Activated CD4-positive, alpha-beta memory T cell treated with anti-CD3 and anti-CD28 coated beads, Interleukin-2, amount 10 ng/mL, durations not matched to agents 7 days and 5 days (primary cell): ENCODE results near the gene SERTAD3. TPM values are rescaled to one million over a fixed set of nuclear protein-coding genes. Genes with fewer than 3 reads are reported as not detected.

Source experiments
- CTCF ChIA-PET: fragments of 350-600 bp; sonication (Branson Sonifier 250); formaldehyde crosslinking; loops from one replicate; lab custom pipeline; 2021; ENCODE audit warnings: antibody characterized with exemption, inconsistent platforms; lab: Charles Lee
- POLR2A ChIA-PET: fragments of 350-600 bp; sonication (Branson Sonifier 250); formaldehyde crosslinking; loops from one replicate; lab custom pipeline; 2021; ENCODE audit warnings: antibody characterized with exemption; lab: Charles Lee
- DNase-seq: peaks from one replicate; pipeline ENCODE4 v3.0.0-alpha.2; 2020
- H3K27ac Mint-ChIP-seq: one replicate; pipeline ENCODE4 v1.8.0; 2021; ENCODE audit warnings: mild to moderate bottlenecking, mixed read lengths
- H3K27me3 Mint-ChIP-seq: one replicate; pipeline ENCODE4 v1.8.0; 2021; ENCODE audit warnings: mixed read lengths
- H3K36me3 Mint-ChIP-seq: one replicate; pipeline ENCODE4 v1.8.0; 2021; ENCODE audit warnings: low read depth, mixed read lengths
- H3K4me1 Mint-ChIP-seq: one replicate; pipeline ENCODE4 v1.8.0; 2021; ENCODE audit warnings: mixed read lengths
- H3K4me3 Mint-ChIP-seq: one replicate; pipeline ENCODE4 v1.8.0; 2021; ENCODE audit warnings: mild to moderate bottlenecking, mixed read lengths
- H3K9me3 Mint-ChIP-seq: one replicate; pipeline ENCODE4 v1.8.0; 2021; ENCODE audit warnings: mixed read lengths
- total RNA-seq, 2 experiments: library from RNA; stranded (reverse); gene quantifications; one replicate each; pipeline ENCODE4 v1.2.3, GENCODE V29; 2021

Gene SERTAD3
- total RNA-seq, 2 experiments from 2014 or later: 18.0 to 20.3 TPM

DNA sequence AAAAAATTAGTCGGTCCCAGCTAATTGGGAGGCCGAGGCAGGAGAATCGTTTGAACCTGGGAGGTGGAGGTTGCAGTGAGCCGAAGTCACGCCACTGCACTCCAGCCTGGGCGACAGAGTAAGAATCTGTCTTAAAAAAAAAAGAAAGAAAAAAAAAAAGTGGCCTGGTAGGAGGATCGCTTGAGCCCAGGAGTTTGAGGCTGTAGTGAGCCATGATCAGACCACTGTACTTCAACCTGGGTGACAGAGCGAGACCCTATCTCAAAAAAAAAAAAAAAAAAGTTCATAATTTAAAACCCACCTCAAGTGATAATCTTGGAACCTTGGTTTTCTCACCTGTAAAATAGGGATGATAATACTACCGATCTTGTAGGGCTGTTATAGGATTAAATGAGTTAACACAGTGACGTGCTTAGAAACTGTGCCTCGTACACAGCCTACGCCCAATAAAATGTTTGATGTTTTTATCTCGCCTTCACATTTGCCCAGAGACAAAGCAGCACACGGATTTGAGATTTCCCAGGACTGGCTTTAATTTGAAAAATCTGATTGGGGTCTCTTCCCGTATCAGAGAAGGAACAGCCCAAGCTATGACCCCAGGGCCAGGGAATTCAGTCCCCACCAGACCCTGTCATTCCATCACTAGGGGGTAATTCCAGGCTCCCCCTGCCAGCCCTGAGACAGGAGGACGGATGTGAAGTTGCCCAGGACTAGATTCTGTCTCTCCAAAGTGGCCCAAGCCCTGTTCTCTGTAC lies 22.0 kb downstream of the SERTAD3 start:
- ChIA-PET CTCF (interaction anchor here (1.0 to 3.8 kb wide), 7 partner anchors 11 to 117 kb away, joined by 4 to 51 read pairs (median 25); partner anchors contain the start of genes BLVRB, SERTAD3 and SPTBN4), POLR2A (interaction anchor here (0.7 to 2.9 kb wide), 9 partner anchors 10 to 480 kb away, joined by 3 to 25 read pairs (median 6); partner anchors contain the start of genes BLVRB, C19orf47, PLD3 and PRX)
- Mint-ChIP-seq H3K9me3 (no peaks in the 10 kb centered on the region), H3K4me3 (peak overlapping the region; percentile 77), H3K36me3 (peaks cover 20% of the 10 kb centered on the region), H3K27me3 (no peaks in the 10 kb centered on the region), H3K4me1 (peaks cover 43% of the 10 kb centered on the region), H3K27ac (peak overlapping the region; percentile 80)
- no peak for DNase-seq

DNA sequence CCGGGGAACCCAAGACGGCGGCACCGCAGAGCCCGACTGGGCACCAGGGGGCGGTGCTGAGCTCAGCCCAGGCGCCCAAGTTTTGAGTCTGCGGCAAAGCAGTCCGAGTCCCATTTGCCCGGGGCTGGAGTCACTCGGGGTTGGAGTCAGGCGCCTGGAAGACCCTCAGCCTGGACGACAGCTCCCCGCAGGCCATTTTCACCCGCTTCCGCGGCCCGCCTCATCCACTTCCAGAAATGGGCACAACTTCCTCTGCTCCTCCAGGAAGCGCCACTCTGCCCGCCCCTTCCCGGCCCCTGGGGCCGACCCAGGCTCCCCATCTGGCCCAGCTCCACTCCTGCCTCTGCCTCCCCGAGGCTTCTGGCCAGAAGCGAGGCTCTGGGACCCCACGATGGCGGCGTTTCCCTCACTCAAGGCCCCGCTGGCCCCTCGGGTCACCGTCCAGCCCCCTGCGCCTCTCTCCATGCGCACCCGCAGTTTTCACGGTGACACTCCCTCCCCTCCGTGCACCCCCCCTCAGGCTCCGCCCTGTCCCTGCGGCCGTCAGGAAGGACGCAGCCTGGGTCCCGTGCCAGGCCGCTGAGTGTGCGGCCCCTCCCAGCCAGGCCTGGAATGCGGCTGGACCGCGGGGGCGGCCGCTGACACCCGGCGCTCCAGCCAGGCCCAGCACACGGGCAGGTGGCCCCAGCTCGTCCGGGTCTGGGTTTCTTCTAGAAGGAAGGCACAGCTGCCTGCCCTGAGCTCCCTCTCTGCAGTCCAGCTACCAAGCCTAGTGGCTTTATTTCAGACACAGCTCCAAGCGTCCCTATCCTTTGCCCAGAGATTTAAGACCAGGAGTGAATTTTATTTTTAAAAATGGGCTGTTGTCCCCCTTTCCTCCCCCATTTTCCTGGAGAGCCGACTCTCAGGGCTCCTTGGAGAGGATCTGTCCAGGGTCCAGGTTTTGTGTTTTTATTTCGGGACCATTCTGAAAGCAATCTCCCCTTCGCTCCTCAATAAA lies 23.1 kb downstream of the SERTAD3 start:
- peaks cover 20% of the 10 kb centered on the region for H3K36me3 Mint-ChIP-seq
- H3K27ac Mint-ChIP-seq: peak overlapping the region; percentile 80
- ChIA-PET POLR2A (interaction anchor here (0.5 to 2.9 kb wide), 18 partner anchors 8 to 1326 kb away, joined by 3 to 25 read pairs (median 5); partner anchors contain the start of genes AKT2, BLVRB, C19orf47 and PLD3), CTCF (interaction anchor here (0.6 to 3.8 kb wide), 40 partner anchors 8 to 1799 kb away, joined by 3 to 51 read pairs (median 4); partner anchors contain the start of genes ACTMAP, AKT2, B9D2 and BLVRB)
- peak overlapping the region; percentile 77 for H3K4me3 Mint-ChIP-seq
- no peaks in the 10 kb centered on the region for H3K27me3 Mint-ChIP-seq
- peak; percentile 79 for DNase-seq
- no peaks in the 10 kb centered on the region for H3K9me3 Mint-ChIP-seq
- H3K4me1 Mint-ChIP-seq: peaks cover 48% of the 10 kb centered on the region

DNA sequence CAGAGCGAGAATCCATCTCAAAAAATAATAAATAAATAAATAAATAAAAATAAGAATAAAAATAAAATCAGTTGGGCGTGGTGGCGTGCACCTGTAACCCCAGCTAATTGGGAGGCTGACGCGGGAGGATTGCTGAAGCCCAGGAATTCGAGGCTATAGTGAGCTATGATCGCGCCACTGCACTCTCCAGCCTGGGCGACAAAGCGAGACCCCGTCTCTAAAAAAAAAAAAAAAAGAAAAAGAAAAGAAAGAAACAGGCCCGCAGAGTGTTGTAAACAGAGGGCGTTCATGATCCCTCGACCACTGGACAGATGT lies 23.7 kb downstream of the SERTAD3 start:
- DNase-seq: no peak
- Mint-ChIP-seq H3K4me1 (peaks cover 51% of the 10 kb centered on the region), H3K27me3 (no peaks in the 10 kb centered on the region), H3K27ac (peak overlapping the region; percentile 76), H3K36me3 (peaks cover 17% of the 10 kb centered on the region), H3K9me3 (no peaks in the 10 kb centered on the region), H3K4me3 (peak overlapping the region; percentile 77)
- ChIA-PET CTCF (interaction anchor here (0.6 to 3.8 kb wide), 40 partner anchors 8 to 1800 kb away, joined by 3 to 51 read pairs (median 4); partner anchors contain the start of genes ACTMAP, AKT2, B9D2 and BLVRB), POLR2A (interaction anchor here (0.8 to 2.9 kb wide), 16 partner anchors 9 to 230 kb away, joined by 3 to 25 read pairs (median 5); partner anchors contain the start of genes AKT2, BLVRB, C19orf47 and PLD3)

DNA sequence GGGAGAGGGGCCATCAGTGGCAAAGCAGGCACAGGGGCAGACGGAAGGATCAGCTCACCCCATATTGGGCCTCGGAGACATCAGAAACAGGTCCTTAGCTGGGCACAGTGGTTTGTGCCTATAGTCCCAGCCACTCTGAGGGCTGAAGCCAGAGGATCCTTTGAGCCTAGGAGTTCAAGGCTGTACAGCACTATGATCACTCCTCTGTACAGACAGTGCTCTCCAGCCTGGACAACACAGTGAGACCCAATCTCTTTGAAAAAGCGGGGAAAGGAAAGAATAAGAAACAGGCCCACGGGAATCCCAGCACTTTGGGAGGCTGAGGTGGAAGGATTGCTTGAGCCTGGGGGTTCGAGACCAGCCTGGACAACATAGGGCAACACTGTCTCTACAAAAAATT lies 24.4 kb downstream of the SERTAD3 start:
- no peaks in the 10 kb centered on the region for H3K9me3 Mint-ChIP-seq

DNA sequence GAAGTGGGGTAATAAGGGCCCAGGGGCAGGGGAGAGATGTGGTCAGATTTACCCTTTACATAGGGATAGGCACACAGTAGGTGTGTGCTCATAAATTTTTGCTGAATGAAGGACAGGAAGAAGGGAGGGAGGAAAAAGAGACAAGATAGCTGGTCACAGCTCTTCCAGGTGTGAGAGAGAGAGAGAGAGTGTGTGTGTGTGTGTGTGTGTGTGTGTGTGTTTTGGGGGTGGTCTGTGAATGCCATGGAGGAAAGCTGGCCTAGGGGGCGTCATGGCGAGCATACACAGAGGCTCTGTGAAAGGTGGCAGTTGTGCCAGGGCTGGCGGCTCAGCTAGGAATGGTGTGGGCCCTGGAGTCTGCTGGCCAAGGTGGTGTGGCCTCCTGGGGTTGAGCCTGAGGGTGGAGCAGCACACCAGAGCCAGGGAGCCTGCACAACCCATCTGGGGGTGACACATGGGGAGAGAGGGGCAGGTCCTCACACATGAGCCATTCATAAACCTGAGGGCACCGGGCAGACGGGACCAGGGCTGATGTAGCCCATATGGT lies 25.0 kb downstream of the SERTAD3 start:
- POLR2A ChIA-PET: no interaction called here
- Mint-ChIP-seq H3K9me3 (no peaks in the 10 kb centered on the region), H3K36me3 (peaks cover 11% of the 10 kb centered on the region), H3K27me3 (no peaks in the 10 kb centered on the region), H3K27ac (no peak overlapping the region), H3K4me1 (peaks cover 44% of the 10 kb centered on the region), H3K4me3 (no peak overlapping the region)
- CTCF ChIA-PET: interaction anchor here (1.3 to 3.8 kb wide), 4 partner anchors 10 to 46 kb away, joined by 3 to 51 read pairs (median 10); partner anchors contain the start of genes BLVRB and SPTBN4
- DNase-seq: no peak

More for the DNA sequence above, 24.4 kb downstream of the SERTAD3 start:
- Mint-ChIP-seq H3K27ac (no peak overlapping the region), H3K4me3 (peak overlapping the region; percentile 50), H3K4me1 (peaks cover 49% of the 10 kb centered on the region), H3K36me3 (peaks cover 15% of the 10 kb centered on the region), H3K27me3 (no peaks in the 10 kb centered on the region)
- ChIA-PET POLR2A (interaction anchor here (1.0 to 2.9 kb wide), 8 partner anchors 12 to 190 kb away, joined by 3 to 25 read pairs (median 14); partner anchors contain the start of genes BLVRB, C19orf47, PLD3 and SERTAD3), CTCF (interaction anchor here (0.7 to 3.8 kb wide), 25 partner anchors 9 to 944 kb away, joined by 3 to 51 read pairs (median 5); partner anchors contain the start of genes ACTMAP, AKT2, B9D2 and BLVRB)
- DNase-seq: no peak

DNA sequence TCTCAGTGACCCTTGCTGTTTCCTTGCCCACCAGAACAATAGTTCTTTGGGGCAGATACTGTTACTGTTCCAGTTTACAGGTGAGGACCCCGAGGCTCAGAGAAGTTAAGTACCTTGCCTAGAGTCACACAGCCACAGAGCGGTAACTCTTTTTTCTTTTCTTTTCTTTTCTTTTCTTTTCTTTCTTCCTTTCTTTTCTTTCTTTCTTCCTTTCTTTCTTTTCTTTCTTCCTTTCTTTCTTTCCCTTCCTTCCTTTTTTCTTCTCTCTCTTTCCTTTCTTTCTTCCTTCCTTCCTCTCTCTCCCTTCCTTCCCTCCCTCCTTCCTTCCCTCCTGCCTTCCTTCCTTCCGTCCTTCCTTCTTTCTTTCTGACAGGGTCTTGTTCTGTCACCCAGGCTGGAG lies 26.1 kb downstream of the SERTAD3 start:
- Mint-ChIP-seq H3K27me3 (peaks cover 1% of the 10 kb centered on the region), H3K27ac (no peak overlapping the region), H3K4me3 (no peak overlapping the region), H3K36me3 (peaks cover 10% of the 10 kb centered on the region), H3K9me3 (no peaks in the 10 kb centered on the region), H3K4me1 (peaks cover 42% of the 10 kb centered on the region)
- POLR2A ChIA-PET: no interaction called here
- CTCF ChIA-PET: interaction anchor here (0.6 kb wide), 1 partner anchor 103 kb away, joined by 3 read pairs; no protein-coding TSS in a partner anchor
- DNase-seq: no peak

DNA sequence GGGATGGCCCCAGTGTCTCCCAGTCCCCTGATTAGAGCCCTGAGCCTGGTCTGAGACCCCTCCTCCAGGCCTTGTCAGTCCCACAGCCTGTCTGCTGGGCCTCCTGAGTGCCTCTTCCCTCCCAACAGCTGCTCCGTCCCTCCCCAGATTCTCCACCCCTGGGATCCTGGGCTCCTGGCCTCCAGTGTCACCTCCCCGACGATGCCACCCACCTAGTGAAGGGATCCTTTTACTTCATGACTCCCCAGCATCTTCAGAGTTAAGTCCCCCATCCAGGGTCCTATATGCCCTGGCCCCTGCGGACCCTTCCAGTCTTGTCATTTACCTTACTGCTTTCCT lies 26.5 kb downstream of the SERTAD3 start:
- H3K36me3 Mint-ChIP-seq: peaks cover 6% of the 10 kb centered on the region
- H3K4me3 Mint-ChIP-seq: no peak overlapping the region
- H3K9me3 Mint-ChIP-seq: no peaks in the 10 kb centered on the region
- DNase-seq: no peak
- H3K27ac Mint-ChIP-seq: peak overlapping the region; percentile 13
- CTCF ChIA-PET: interaction anchor here (1.1 to 1.3 kb wide), 2 partner anchors 9 to 47 kb away, joined by 3 to 5 read pairs; partner anchors contain the start of gene SERTAD1
- H3K4me1 Mint-ChIP-seq: peaks cover 42% of the 10 kb centered on the region
- POLR2A ChIA-PET: interaction anchor here (1.0 to 1.4 kb wide), 2 partner anchors 14 to 19 kb away, joined by 3 to 4 read pairs; no protein-coding TSS in a partner anchor
- peaks cover 1% of the 10 kb centered on the region for H3K27me3 Mint-ChIP-seq

DNA sequence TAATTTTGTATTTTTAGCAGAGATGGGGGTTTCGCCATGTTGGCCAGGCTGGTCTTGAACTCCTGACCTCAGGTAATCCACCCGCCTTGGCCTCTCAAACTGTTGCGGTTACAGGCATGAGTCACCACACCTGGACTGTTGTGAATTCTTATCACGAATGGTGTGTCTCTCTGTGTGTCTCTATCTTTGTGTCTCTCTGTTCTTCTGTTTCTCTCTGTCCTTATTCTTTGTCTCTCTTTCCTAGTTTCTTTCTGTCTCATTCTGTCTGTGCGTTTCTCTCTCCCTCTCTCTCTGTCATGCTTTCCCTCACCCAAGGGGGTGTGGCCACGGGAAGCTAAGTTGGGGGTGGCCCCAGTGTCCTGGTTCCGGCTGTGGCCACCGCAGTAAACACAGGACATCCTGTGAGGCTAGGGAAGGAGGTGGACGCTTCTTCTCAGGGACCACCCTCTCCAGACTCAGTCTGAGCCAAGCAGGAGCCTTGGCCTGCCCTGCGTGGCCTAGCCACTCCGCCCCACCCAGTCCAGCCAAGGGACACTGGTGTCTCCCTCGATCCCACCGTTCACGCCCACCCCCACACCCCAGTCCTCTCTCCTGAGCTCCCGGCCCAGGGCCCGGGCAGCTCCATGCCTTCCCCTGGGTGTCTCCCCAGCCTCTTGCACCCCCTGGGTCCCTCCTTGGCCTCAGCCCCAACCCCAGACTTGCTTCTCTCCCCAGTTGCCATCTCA lies 27.1 kb downstream of the SERTAD3 start:
- POLR2A ChIA-PET: interaction anchor here (0.7 to 1.4 kb wide), 4 partner anchors 9 to 18 kb away, joined by 3 to 4 read pairs (median 4); partner anchors contain the start of gene SERTAD1
- CTCF ChIA-PET: interaction anchor here (1.1 to 1.5 kb wide), 4 partner anchors 9 to 49 kb away, joined by 3 to 5 read pairs (median 4); partner anchors contain the start of genes BLVRB and SERTAD1
- H3K27me3 Mint-ChIP-seq: peaks cover 1% of the 10 kb centered on the region
- DNase-seq: peak; percentile 41
- no peaks in the 10 kb centered on the region for H3K9me3 Mint-ChIP-seq
- H3K36me3 Mint-ChIP-seq: peaks cover under 1% of the 10 kb centered on the region
- peaks cover 38% of the 10 kb centered on the region for H3K4me1 Mint-ChIP-seq
- H3K27ac Mint-ChIP-seq: peak overlapping the region; percentile 69
- H3K4me3 Mint-ChIP-seq: peak overlapping the region; percentile 7

DNA sequence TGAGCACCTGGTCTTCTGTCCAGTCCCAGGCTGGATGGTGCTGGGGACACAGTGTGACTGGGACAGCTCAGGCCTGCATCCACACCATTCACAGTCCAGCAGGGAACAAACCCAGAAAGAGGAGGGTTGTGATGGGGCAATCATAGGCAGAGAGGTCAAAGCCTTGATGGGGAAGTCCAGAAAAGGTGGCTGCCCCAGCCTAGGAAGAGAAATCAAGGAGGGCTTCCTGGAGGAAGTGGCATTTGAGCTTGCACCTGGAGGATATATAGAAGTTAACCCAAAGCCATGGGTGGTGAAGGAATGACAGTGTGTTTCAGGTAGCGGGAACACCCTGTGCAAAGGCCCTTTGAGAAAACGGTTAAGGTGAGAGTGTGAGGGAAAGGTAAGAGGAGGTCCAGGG lies 28.4 kb downstream of the SERTAD3 start:
- peaks cover 1% of the 10 kb centered on the region for H3K27me3 Mint-ChIP-seq
- CTCF ChIA-PET: interaction anchor here (1.3 to 1.5 kb wide), 2 partner anchors 8 to 50 kb away, joined by 3 to 5 read pairs; partner anchors contain the start of gene BLVRB
- H3K4me1 Mint-ChIP-seq: peaks cover 35% of the 10 kb centered on the region
- POLR2A ChIA-PET: interaction anchor here (1.2 kb wide), 1 partner anchor 13 kb away, joined by 4 read pairs; no protein-coding TSS in a partner anchor
- H3K36me3 Mint-ChIP-seq: no peaks in the 10 kb centered on the region
- peak overlapping the region; percentile 2 for H3K27ac Mint-ChIP-seq
- no peaks in the 10 kb centered on the region for H3K9me3 Mint-ChIP-seq
- no peak for DNase-seq
- H3K4me3 Mint-ChIP-seq: no peak overlapping the region

DNA sequence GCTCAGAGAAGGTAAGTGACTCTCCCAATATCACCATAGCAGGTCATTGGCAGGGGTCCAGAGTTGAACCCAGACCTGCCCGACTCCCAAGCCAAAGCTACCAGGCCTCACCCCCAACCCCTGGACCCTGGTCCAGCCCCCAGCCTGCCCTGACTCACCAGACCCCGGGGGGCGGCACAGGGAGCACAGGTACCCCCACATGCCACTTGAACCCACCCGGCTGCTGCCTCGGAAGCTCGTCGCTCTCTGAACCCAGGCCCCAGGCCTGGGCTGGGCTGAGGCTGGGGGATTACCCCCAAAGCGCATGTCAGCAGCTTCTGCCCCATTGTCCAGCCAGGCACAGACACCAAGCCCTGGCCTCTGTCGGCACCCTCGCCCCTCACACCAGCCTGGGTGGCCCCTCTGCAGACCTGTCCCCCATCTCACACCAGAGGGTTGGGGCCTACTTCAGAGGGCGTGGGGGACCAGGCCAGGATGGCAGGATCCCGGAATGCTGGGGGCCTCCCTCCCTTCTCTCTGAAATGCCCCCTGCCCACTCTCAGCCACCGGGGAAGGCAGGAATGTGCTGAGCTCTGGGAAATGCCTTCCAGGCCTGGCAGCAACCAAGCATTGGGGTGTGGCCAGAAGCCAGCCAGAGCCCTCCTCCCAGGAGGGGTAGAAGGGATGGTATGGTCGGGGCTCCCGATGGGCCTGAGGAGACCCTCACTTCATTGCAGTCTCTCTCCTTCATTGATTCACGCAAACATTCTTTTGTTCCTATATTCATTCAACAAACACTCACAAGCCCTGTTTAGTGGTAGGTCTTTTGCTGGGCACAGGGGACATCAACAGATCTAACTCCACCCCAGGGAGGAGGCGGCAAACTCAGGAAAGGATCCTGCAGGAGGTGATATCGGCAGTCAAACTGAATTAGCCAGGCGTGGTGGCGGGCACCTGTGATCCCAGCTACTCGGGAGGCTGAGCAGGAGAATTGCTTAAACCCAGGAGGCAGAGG lies 29.3 kb downstream of the SERTAD3 start:
- Mint-ChIP-seq H3K27me3 (peaks cover 1% of the 10 kb centered on the region), H3K9me3 (no peaks in the 10 kb centered on the region), H3K27ac (no peak overlapping the region), H3K4me1 (peaks cover 33% of the 10 kb centered on the region), H3K36me3 (no peaks in the 10 kb centered on the region), H3K4me3 (no peak overlapping the region)
- DNase-seq: no peak
- CTCF ChIA-PET: interaction anchor here (1.9 kb wide), 1 partner anchor 10 kb away, joined by 5 read pairs; no protein-coding TSS in a partner anchor
- POLR2A ChIA-PET: interaction anchor here (1.0 kb wide), 1 partner anchor 29 kb away, joined by 3 read pairs; no protein-coding TSS in a partner anchor
